Measurements from ENCODE around the gene MS4A4E. TPM values are rescaled to one million over a fixed set of nuclear protein-coding genes. Genes with fewer than 3 reads are reported as not detected.

Gene MS4A4E
- total and polyA plus RNA-seq, 2 of the 8 experiments (the other 6 are each of a cell fraction or from before 2014, with no cell fraction given), result not detected

GRCh38 chr11:60164550-60165075, 78.3 kb downstream of the MS4A4E start:
- Histone ChIP-seq H2BK12ac (ENCODE audit: low read depth, low read length) (no peak overlapping the region), H3K18ac (ENCODE audit: extremely low read depth, low read length) (no peak overlapping the region), H3K23ac (ENCODE audit: insufficient read length) (no peak overlapping the region), H3K56ac (replicated peaks; ENCODE audit: insufficient read length, low read depth, low read length) (no peak overlapping the region), H4K91ac (replicated peaks; ENCODE audit: insufficient read length, low read length) (no peak overlapping the region), H3K79me2 (ENCODE audit: control insufficient read depth in 1 of 2, insufficient read depth in 2 of 2, low read length in 2 of 2) (no peaks in the 10 kb centered on the region), H2BK15ac (ENCODE audit: low read length) (no peak overlapping the region), H4K5ac (ENCODE audit: insufficient read length, low read depth, low read length) (no peak overlapping the region), H2BK5ac (ENCODE audit: low read depth, low read length) (no peak overlapping the region), H2BK120ac (replicated peaks; ENCODE audit: low read depth, low read length) (no peak overlapping the region), H3K4ac (replicated peaks; ENCODE audit: insufficient read length, low read depth, low read length) (no peak overlapping the region), H3K9me3 (ENCODE audit: insufficient read depth in 2 of 2, low read depth in 1 of 2, low read length in 1 of 2) (peaks cover 18 to 19% of the 10 kb centered on the region in 2 experiments), H3K4me1 (replicated peaks in 1 of 4; ENCODE audit: control insufficient read depth in 3 of 4, insufficient read depth in 4 of 4, low read length in 3 of 4) (no peaks in the 10 kb centered on the region), H3K9ac (replicated peaks in 1 of 4; ENCODE audit: extremely low read depth in 1 of 4, low read depth in 3 of 4, low read length in 3 of 4) (no peak overlapping the region), H2BK20ac (ENCODE audit: low read length) (no peak overlapping the region), H3K4me3 (ENCODE audit: extremely low read depth in 1 of 4, insufficient read depth in 2 of 4, low read depth in 3 of 4, low read length in 4 of 4) (no peak overlapping the region), H2AK5ac (ENCODE audit: low read depth, low read length) (no peak overlapping the region), H3K4me2 (ENCODE audit: insufficient read depth in 1 of 2, low read depth in 2 of 2, low read length in 2 of 2) (no peak overlapping the region), H3K27me3 (replicated peaks in 1 of 4; ENCODE audit: control insufficient read depth in 3 of 4, extremely low read depth in 1 of 4, insufficient read depth in 3 of 4, low read length in 3 of 4) (no peaks in the 10 kb centered on the region), H3K27ac (ENCODE audit: low read depth, low read length) (no peak overlapping the region), H4K8ac (ENCODE audit: extremely low read depth, insufficient read depth, low read length) (no peak overlapping the region), H3K79me1 (ENCODE audit: low read depth, low read length) (no peaks in the 10 kb centered on the region), H3K36me3 (ENCODE audit: control insufficient read depth in 2 of 4, insufficient read depth in 4 of 4, low read length in 3 of 4) (no peaks in the 10 kb centered on the region), H3K14ac (ENCODE audit: insufficient read length) (no peak overlapping the region), H2AFZ (ENCODE audit: low read length) (no peak overlapping the region), H4K20me1 (replicated peaks in 1 of 2; ENCODE audit: control insufficient read depth in 1 of 2, insufficient read depth in 2 of 2, low read length in 2 of 2) (no peaks in the 10 kb centered on the region), H3K23me2 (ENCODE audit: low read depth, low read length) (no peaks in the 10 kb centered on the region)
- DNase-seq (ENCODE audit: low read depth in 1 of 2, low spot score in 2 of 2), result no peak
- CTCF ChIA-PET (ENCODE audit: partially characterized antibody), result no interaction called here
- POLR2A ChIA-PET (ENCODE audit: partially characterized antibody), result no interaction called here
- FAIRE-seq, result no peak
- 100% methylated on average over 1 of the region's 1 CpG; no CpG with 5 or more reads in 1 of the 2 experiments for WGBS, 2 experiments (ENCODE audit: extremely low coverage in 1 of 2, insufficient coverage in 1 of 2, insufficient read length in 1 of 2, insufficient replicate concordance in 2 of 2, low coverage in 1 of 2, low lambda C conversion rate in 2 of 2, missing lambda C conversion rate in 1 of 2)
- TF ChIP-seq ZNF274 (IDR thresholded peaks at IDR 0.05; ENCODE audit: borderline replicate concordance, extremely low read depth, low read length) (no peak), SRF (IDR thresholded peaks at IDR 0.05; ENCODE audit: low read depth, low read length) (no peak), SIN3A (conservative IDR thresholded peaks at IDR 0.05 in 1 of 2, IDR thresholded peaks at IDR 0.05 in 1 of 2; ENCODE audit: low read depth in 1 of 2, low read length in 2 of 2) (no peak), TEAD4 (IDR thresholded peaks at IDR 0.05; ENCODE audit: low read depth, low read length) (no peak), SP4 (IDR thresholded peaks at IDR 0.05; ENCODE audit: low read length) (no peak), YY1 (IDR thresholded peaks at IDR 0.05; ENCODE audit: low read depth, low read length) (no peak), TBP (IDR thresholded peaks at IDR 0.05; ENCODE audit: low read depth, low read length) (no peak), CBX8 (IDR thresholded peaks at IDR 0.05; ENCODE audit: borderline replicate concordance, low read depth, low read length) (no peak), RXRA (IDR thresholded peaks at IDR 0.05; ENCODE audit: insufficient read depth, low read depth, low read length) (no peak), SAP30 (IDR thresholded peaks at IDR 0.05; ENCODE audit: insufficient read depth, insufficient replicate concordance, low read length) (no peak), EZH2 (IDR thresholded peaks at IDR 0.05; ENCODE audit: low read depth, low read length, severe bottlenecking) (no peak), ATF2 (IDR thresholded peaks at IDR 0.05; ENCODE audit: low read length) (no peak)
